GM21381 (cell line): Measurements from ENCODE around the gene CXCR6.

ENCODE experiments used
- ATAC-seq: cut with Tn5 transposase; IDR thresholded peaks from one replicate; pipeline ENCODE4 v1.9.1; 2021; ENCODE audit warnings: mild to moderate bottlenecking, moderate library complexity; ENCODE audit not compliant: unreplicated experiment

Gene CXCR6

GRCh38 chr3:45921158-45922038, 21.9 kb upstream of the CXCR6 start:
- ATAC-seq = no peak

DNA sequence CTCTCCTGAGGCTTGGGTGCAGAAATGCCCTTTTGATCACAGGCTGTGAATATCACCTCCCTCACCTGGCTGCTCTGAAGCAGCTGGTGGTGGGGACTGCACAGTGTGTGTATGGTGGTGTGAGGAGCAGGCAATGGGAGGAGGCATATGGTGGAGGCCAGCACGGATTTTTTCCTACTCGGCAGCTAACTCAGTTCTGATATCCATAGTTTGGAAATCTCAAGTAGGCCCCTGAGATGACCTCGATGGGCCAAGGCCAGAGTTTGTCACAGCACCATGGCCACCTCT, 21.3 kb upstream of the CXCR6 start:
- ATAC-seq = no peak

- no peak for ATAC-seq
Measured at GRCh38 chr3:45922950-45923590, 20.2 kb upstream of the CXCR6 start.

GRCh38 chr3:45923755-45924154, 19.5 kb upstream of the CXCR6 start:
- no peak for ATAC-seq

DNA sequence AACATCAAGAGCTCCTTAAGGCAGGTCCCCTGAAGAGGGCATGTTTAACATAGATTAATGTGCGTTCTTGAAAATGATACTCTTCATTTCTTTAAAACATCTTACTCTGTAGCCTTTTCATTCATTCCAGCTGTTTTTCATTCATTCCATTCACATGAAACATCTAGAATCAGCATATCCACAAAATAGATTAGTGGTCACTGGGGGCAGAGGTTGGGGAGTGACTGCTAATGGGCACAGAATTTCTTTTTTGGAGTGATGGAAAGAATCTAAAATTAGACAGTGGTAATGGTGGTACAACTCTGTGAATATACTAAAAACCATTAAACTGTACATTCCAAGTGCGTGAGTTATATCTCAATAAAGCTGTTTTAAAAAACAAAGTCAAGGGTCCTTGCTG, 15.4 kb upstream of the CXCR6 start:
- ATAC-seq = no peak

- ATAC-seq = no peak
Measured at GRCh38 chr3:45929042-45929679, 14.1 kb upstream of the CXCR6 start.

GRCh38 chr3:45931496-45931895, 11.8 kb upstream of the CXCR6 start:
- no peak for ATAC-seq

GRCh38 chr3:45932112-45932511, 11.2 kb upstream of the CXCR6 start:
- no peak for ATAC-seq

- ATAC-seq = no peak
Measured at GRCh38 chr3:45933591-45933990, 9.7 kb upstream of the CXCR6 start.

- ATAC-seq = no peak
Measured at GRCh38 chr3:45936261-45936660, 7.0 kb upstream of the CXCR6 start.

GRCh38 chr3:45937206-45938042, 5.8 kb upstream of the CXCR6 start:
- ATAC-seq = no peak

GRCh38 chr3:45938043-45938435, 5.2 kb upstream of the CXCR6 start:
- ATAC-seq = no peak

DNA sequence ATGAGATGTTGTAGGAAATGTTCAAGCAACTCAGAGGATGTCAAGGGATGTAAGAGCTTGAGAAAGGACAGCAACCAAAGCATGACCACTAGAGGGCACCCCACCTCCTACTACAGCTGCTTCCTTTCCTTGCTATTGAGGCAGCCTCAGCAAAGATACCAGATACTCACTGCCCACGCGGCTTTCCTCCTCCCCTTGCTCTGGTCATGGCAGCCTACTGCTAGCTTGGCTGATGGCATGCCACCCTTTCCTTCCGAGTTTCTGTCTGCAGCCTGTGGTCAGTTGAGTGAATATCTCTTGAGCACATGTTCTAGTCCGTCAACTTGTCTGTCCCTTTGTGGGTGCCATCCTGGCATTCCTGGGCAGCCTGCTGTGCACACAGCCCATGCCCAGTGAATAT, 4.4 kb upstream of the CXCR6 start:
- ATAC-seq = peak; percentile 55

GRCh38 chr3:45939341-45939771, 3.9 kb upstream of the CXCR6 start:
- ATAC-seq = peak; percentile 29

DNA sequence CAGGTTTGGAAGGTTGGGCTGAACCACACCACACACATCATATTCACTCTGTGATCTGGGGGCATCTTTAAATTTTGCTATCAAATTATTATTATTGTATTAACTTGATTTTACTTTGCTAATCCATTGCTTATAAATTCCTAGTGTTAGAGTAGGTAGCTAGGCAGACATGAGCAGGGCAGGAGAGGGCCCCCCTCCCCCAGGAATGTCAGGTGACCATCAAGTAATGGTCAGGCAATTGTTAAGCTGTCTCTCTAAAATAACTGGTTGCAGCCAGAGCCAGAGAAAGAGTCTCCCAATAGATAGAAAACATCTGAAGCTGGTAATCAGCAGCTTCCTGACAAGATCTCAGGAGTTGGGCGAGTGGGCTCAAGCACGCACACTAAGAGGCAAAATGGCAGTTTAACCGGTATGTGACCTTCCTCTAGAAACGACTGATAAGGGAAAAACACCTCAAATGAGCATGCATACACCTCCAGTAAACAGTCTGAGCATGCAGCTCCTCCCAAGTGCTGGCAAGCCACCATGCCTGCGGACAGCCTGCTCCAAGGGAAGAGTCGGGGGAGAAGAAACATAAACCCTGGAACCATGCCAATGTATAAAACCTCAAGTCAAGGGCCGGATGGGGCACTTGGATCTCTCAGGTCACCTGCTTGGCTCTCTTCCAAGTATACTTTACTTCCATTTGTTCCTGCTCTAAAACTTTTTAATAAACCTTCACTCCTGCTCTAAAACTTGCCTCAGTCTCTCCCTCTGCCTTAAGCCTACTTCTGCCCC, 3.1 kb upstream of the CXCR6 start:
- ATAC-seq = no peak

DNA sequence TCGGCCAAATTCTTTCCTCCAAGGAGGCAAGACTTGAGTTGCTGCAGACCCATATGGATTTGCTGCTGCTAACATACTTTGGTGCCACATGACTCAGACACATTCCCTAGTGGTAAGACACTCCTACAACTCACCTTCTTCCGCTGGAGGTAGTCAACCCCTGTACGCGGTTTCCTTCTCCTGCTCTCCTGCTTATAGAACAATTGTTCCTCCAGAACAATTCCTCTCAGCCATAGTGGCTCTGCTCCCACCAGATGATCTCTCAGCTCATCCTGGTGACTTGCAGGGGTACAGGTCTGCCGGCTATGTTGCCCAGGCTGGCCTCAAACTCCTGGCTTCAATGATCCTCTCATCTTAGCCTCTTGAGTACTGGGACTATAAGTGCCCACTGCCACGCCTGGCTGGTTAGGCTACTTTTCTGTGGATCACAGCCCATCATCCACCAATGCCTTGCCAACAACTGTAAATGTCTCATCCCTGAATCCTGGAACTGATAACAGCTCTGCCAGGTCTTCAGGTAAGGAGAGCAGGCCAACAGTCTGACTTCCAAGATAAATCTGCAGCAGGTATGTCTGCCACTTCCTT, 2.4 kb upstream of the CXCR6 start:
- no peak for ATAC-seq

- ATAC-seq = no peak
Measured at GRCh38 chr3:45942051-45942825, 1.0 kb upstream of the CXCR6 start.

GRCh38 chr3:45944830-45945620, 1.8 kb downstream of the CXCR6 start:
- ATAC-seq = no peak

- ATAC-seq = no peak
Measured at GRCh38 chr3:45946307-45946706, 3.0 kb downstream of the CXCR6 start.
